NCI-H1048 (cell line): ENCODE measurements around the gene HOXA4.

Source experiments
- DNase-seq: peaks from one replicate; lab custom pipeline; 2025; lab: John Stamatoyannopoulos, UW

The HOXA4 gene

GRCh38 chr7:27158436-27159265 is 28.1 kb upstream of the HOXA4 start:
- no peak for DNase-seq

GRCh38 chr7:27157702-27158431 is 27.3 kb upstream of the HOXA4 start:
- no peak for DNase-seq

- DNase-seq, result no peak
Measured at GRCh38 chr7:27156916-27157701, 26.6 kb upstream of the HOXA4 start.

GRCh38 chr7:27156508-27156898 is 25.9 kb upstream of the HOXA4 start, which contains the start of gene HOXA7:
Gene HOXA7 (minus strand): TSS chr7:27156675. CDS start chr7:27156545, 130 bp downstream.
- DNase-seq, result peak; percentile 64

GRCh38 chr7:27155816-27156507 is 25.4 kb upstream of the HOXA4 start:
- DNase-seq, result no peak

GRCh38 chr7:27154901-27155815 is 24.6 kb upstream of the HOXA4 start:
- no peak for DNase-seq

- no peak for DNase-seq
Measured at GRCh38 chr7:27154369-27154768, 23.8 kb upstream of the HOXA4 start.

- DNase-seq, result no peak
Measured at GRCh38 chr7:27153526-27153925, 23.0 kb upstream of the HOXA4 start.

GRCh38 chr7:27152816-27153442 is 22.4 kb upstream of the HOXA4 start:
- no peak for DNase-seq

GRCh38 chr7:27151931-27152815 is 21.6 kb upstream of the HOXA4 start, which contains the start of gene HOXA3:
Gene HOXA3 (minus strand): TSS chr7:27152583. CDS start chr7:27110640, 41,943 bp downstream.
- peak; percentile 82 for DNase-seq

- DNase-seq, result no peak
Measured at GRCh38 chr7:27151341-27151930, 20.9 kb upstream of the HOXA4 start.

GRCh38 chr7:27150568-27151340 is 20.2 kb upstream of the HOXA4 start:
- peak; percentile 72 for DNase-seq

- DNase-seq, result no peak
Measured at GRCh38 chr7:27149842-27150567, 19.4 kb upstream of the HOXA4 start.

- DNase-seq, result no peak
Measured at GRCh38 chr7:27148756-27149641, 18.4 kb upstream of the HOXA4 start.

GRCh38 chr7:27148031-27148755 is 17.6 kb upstream of the HOXA4 start:
- DNase-seq, result no peak
